CD8-positive, alpha-beta memory T cell (primary cell): ENCODE data around the gene KRT26. TPM values are rescaled to one million over a fixed set of nuclear protein-coding genes. Genes with fewer than 3 reads are reported as not detected.
"Not testable (repeated sequence)": the region's sequence is repeated elsewhere in the genome, so short reads cannot be mapped to it uniquely, and the experiment has no call there.

Experiments
- CTCF ChIA-PET: fragments of 350-600 bp; sonication (Branson Sonifier 250); formaldehyde crosslinking; loops from one replicate; lab custom pipeline; 2021; ENCODE audit warnings: antibody characterized with exemption; lab: Charles Lee
- POLR2A ChIA-PET: fragments of 350-600 bp; sonication (Branson Sonifier 250); formaldehyde crosslinking; loops from one replicate; lab custom pipeline; 2021; ENCODE audit warnings: antibody characterized with exemption; lab: Charles Lee
- DNase-seq, 5 donors: peaks; one replicate each; pipeline versions ENCODE4 v3.0.0 to v3.0.0-alpha.2; 2020 to 2022; ENCODE audit warnings: mixed read lengths in 1 of 5
- H3K27ac ChIP-seq: one replicate; pipeline ENCODE4 v1.7.0; 2013; ENCODE audit warnings: low read depth, mild to moderate bottlenecking, low read length, moderate library complexity
- H3K27me3 ChIP-seq: 2 replicates; pipeline ENCODE4 v1.7.0; 2013; ENCODE audit warnings: low read length, mild to moderate bottlenecking; ENCODE audit not compliant: insufficient read depth, poor library complexity, severe bottlenecking
- H3K36me3 ChIP-seq: 2 replicates; pipeline ENCODE4 v1.7.0; 2013; ENCODE audit warnings: mild to moderate bottlenecking, low read length, moderate library complexity; ENCODE audit not compliant: insufficient read depth
- H3K4me1 ChIP-seq: 2 replicates; pipeline ENCODE4 v1.7.0; 2013; ENCODE audit warnings: mild to moderate bottlenecking, low read length, moderate library complexity; ENCODE audit not compliant: insufficient read depth
- H3K4me3 ChIP-seq: 2 replicates; pipeline ENCODE4 v1.7.0; 2013; ENCODE audit warnings: mild to moderate bottlenecking, low read length
- H3K9me3 ChIP-seq: 2 replicates; pipeline ENCODE4 v1.7.0; 2013; ENCODE audit warnings: mild to moderate bottlenecking, low read length
- H3K27ac Mint-ChIP-seq, 8 donors: one replicate each; pipeline ENCODE4 v1.8.0; 2020 to 2021; ENCODE audit warnings: mixed read lengths in 8 of 8, mild to moderate bottlenecking in 6 of 8, inconsistent platforms in 3 of 8, moderate library complexity in 3 of 8
- H3K27me3 Mint-ChIP-seq, 2 donors: one replicate each; pipeline ENCODE4 v1.8.0; 2020 to 2021; ENCODE audit warnings: mixed read lengths in 2 of 2, mild to moderate bottlenecking in 1 of 2, moderate library complexity in 1 of 2
- H3K36me3 Mint-ChIP-seq, 3 donors: one replicate each; pipeline ENCODE4 v1.8.0; 2020 to 2021; ENCODE audit warnings: mixed read lengths in 3 of 3, inconsistent platforms in 1 of 3, mild to moderate bottlenecking in 1 of 3
- H3K4me1 Mint-ChIP-seq, 3 donors: one replicate each; pipeline ENCODE4 v1.8.0; 2020 to 2021; ENCODE audit warnings: mixed read lengths in 3 of 3, inconsistent platforms in 1 of 3, mild to moderate bottlenecking in 1 of 3
- H3K4me3 Mint-ChIP-seq, 7 donors: one replicate each; pipeline ENCODE4 v1.8.0; 2020 to 2021; ENCODE audit warnings: mixed read lengths in 7 of 7, mild to moderate bottlenecking in 6 of 7, moderate library complexity in 4 of 7, inconsistent platforms in 2 of 7
- H3K9me3 Mint-ChIP-seq, 5 donors: one replicate each; pipeline ENCODE4 v1.8.0; 2020 to 2022; ENCODE audit warnings: mixed read lengths in 5 of 5, mild to moderate bottlenecking in 3 of 5, moderate library complexity in 2 of 5, inconsistent platforms in 1 of 5
- polyA plus RNA-seq: library from polyadenylated mRNA; unstranded; fragments of 300-500 nt; fragmentation: Illumina TruSeq; gene quantifications from one replicate; pipeline ENCODE4 v1.2.3, GENCODE V29; 2021
- total RNA-seq, 2 experiments: library from RNA; stranded (reverse); gene quantifications; one replicate each; pipeline ENCODE4 v1.2.3, GENCODE V29; 2021

The KRT26 gene
- total and polyA plus RNA-seq, 3 experiments from 2014 or later: not detected

GRCh38 chr17:40765657-40766056 lies 6.3 kb downstream of the KRT26 start:
- no peaks in the 10 kb centered on the region for H3K36me3 ChIP-seq
- Mint-ChIP-seq H3K27ac (no peak overlapping the region), H3K4me3 (no peak overlapping the region), H3K9me3 (peaks cover 21 to 40% (median 32%) of the 10 kb centered on the region in 5 donors), H3K36me3 (peaks cover 0 to 12% (median 2%) of the 10 kb centered on the region in 3 donors), H3K4me1 (no peaks in the 10 kb centered on the region), H3K27me3 (peaks cover 10 to 60% of the 10 kb centered on the region in 2 donors)
- H3K27ac ChIP-seq: no peak overlapping the region
- peaks cover 8% of the 10 kb centered on the region for H3K9me3 ChIP-seq
- no peak for DNase-seq
- H3K4me1 ChIP-seq: no peaks in the 10 kb centered on the region
- ChIA-PET POLR2A (no interaction called here), CTCF (no interaction called here)
- no peaks in the 10 kb centered on the region for H3K27me3 ChIP-seq
- H3K4me3 ChIP-seq: no peak overlapping the region

GRCh38 chr17:40763752-40764151 lies 8.2 kb downstream of the KRT26 start:
- Histone ChIP-seq H3K27ac (no peak overlapping the region), H3K4me1 (no peaks in the 10 kb centered on the region), H3K4me3 (no peak overlapping the region), H3K36me3 (no peaks in the 10 kb centered on the region), H3K9me3 (peaks cover 22% of the 10 kb centered on the region), H3K27me3 (no peaks in the 10 kb centered on the region)
- H3K9me3 Mint-ChIP-seq: peaks cover 39 to 59% (median 51%) of the 10 kb centered on the region in 5 donors
- H3K27ac Mint-ChIP-seq: no peak overlapping the region
- H3K4me1 Mint-ChIP-seq: no peaks in the 10 kb centered on the region
- POLR2A ChIA-PET: no interaction called here
- DNase-seq: no peak
- no peak overlapping the region for H3K4me3 Mint-ChIP-seq
- peaks cover 20 to 68% of the 10 kb centered on the region in 2 donors for H3K27me3 Mint-ChIP-seq
- CTCF ChIA-PET: no interaction called here
- H3K36me3 Mint-ChIP-seq: peaks cover 0 to 15% (median 2%) of the 10 kb centered on the region in 3 donors

DNA sequence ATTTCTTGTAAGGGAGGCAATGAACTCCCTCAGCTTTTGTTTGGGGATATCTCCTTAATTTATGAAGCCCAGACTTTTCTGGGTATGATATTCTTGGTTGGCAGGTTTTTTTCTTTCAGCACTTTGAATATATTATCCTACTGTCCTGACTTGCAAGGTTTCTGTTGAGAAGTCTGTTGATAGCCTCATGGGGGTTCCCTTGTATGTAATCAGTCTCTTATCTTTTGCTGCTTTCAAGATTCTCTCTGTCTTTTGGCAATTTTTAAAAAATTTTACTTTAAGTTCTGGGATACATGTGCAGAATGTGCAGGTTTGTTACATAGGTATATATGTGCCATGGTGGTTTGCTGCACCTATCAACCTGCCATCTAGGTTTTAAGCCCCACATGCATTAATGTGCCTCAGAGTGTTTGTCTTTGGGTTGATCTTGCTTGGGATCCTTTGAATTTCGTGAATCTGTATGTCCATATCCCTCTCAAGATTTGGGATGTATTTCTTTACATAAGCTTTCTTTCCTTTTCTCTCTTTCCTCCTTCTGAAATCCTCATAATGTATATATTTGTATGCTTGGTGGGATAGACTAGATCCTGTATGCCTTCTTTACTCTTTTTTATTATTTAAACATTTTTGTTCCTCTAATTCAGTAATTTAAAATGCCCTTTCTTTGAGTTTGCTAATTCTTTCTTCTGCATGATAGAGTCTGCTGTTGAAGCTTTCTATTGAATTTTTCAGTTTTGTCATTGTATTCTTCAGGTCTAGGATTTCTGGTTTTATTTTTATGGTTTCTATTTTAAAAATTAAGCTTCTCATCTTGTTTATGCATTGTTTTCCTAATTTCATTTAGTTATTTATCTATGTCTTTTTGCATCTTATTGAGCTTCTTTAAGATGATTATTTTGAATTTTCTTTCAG lies 11.6 kb downstream of the KRT26 start:
- H3K4me1 Mint-ChIP-seq: no peaks in the 10 kb centered on the region
- H3K4me1 ChIP-seq: no peaks in the 10 kb centered on the region
- no peak overlapping the region for H3K27ac Mint-ChIP-seq
- ChIA-PET POLR2A (no interaction called here), CTCF (no interaction called here)
- H3K27me3 Mint-ChIP-seq: peaks cover 30 to 70% of the 10 kb centered on the region in 2 donors
- no peak overlapping the region for H3K4me3 ChIP-seq
- no peak overlapping the region for H3K27ac ChIP-seq
- no peaks in the 10 kb centered on the region for H3K27me3 ChIP-seq
- no peak for DNase-seq
- H3K36me3 Mint-ChIP-seq: peaks cover 0 to 30% (median 3%) of the 10 kb centered on the region in 3 donors
- H3K4me3 Mint-ChIP-seq: no peak overlapping the region
- H3K9me3 ChIP-seq: peaks cover 22% of the 10 kb centered on the region
- H3K9me3 Mint-ChIP-seq: peaks cover 45 to 67% (median 61%) of the 10 kb centered on the region in 5 donors
- H3K36me3 ChIP-seq: no peaks in the 10 kb centered on the region

DNA sequence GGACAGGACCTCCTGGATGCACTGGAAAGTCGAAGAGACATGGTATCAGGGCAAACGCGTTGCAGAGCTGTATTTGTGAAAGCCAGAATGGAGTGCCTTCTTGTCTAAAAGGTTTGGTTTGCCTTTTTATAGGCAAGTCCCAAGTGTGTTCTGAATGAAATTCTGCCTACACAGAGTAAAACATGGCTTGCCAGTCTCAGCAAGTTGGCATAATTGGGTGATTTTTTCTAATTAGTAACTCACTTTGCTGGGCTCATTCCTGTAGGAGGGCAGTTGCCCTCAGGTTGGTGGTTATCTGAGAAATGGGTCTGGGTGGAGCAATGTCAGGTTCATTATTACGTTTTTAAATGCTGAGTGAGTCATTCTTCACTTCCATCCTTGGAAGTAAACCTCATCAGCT lies 16.8 kb downstream of the KRT26 start, which contains the start of gene KRT25:
TSS of gene KRT25 (minus strand) at position 101 of the 400 bp plus-strand sequence. CDS start at position 41, 60 bp downstream.
- H3K27me3 Mint-ChIP-seq: peaks cover 21 to 75% of the 10 kb centered on the region in 2 donors
- no peak within 1 kb of the TSS for H3K4me3 ChIP-seq
- H3K27ac Mint-ChIP-seq: peak within 1 kb of the TSS in 1 of 8 donors; percentile 52
- no peak for DNase-seq
- no peaks in the 10 kb centered on the region for H3K4me1 Mint-ChIP-seq
- peaks cover 0 to 18% (median 1%) of the 10 kb centered on the region in 3 donors for H3K36me3 Mint-ChIP-seq
- ChIA-PET POLR2A (no interaction called here), CTCF (no interaction called here)
- H3K4me3 Mint-ChIP-seq: no peak within 1 kb of the TSS
- peaks cover 2% of the 10 kb centered on the region for H3K27me3 ChIP-seq
- peaks cover 19 to 25% (median 24%) of the 10 kb centered on the region in 5 donors for H3K9me3 Mint-ChIP-seq
- H3K4me1 ChIP-seq: no peaks in the 10 kb centered on the region
- H3K27ac ChIP-seq: no peak within 1 kb of the TSS
- no peaks in the 10 kb centered on the region for H3K36me3 ChIP-seq
- peaks cover 10% of the 10 kb centered on the region for H3K9me3 ChIP-seq

DNA sequence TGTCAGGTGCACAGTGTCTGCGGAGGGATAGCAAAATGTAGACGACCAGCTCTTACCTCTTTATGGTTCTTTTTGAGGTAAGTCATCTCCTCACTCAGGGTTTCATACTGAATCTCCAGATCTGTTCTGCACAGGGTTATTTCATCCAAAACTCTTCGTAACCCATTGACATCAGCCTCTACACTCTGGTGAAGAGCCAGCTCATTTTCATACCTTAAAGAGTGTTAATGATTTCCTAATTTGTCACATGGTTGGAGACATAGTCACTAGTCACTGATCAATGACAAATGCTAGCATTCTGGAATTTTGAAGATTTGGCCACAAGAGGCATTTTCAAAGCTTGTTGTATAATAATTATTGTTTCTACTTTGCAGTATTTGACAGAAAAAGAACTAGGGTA lies 18.2 kb downstream of the KRT26 start:
- CTCF ChIA-PET: no interaction called here

DNA sequence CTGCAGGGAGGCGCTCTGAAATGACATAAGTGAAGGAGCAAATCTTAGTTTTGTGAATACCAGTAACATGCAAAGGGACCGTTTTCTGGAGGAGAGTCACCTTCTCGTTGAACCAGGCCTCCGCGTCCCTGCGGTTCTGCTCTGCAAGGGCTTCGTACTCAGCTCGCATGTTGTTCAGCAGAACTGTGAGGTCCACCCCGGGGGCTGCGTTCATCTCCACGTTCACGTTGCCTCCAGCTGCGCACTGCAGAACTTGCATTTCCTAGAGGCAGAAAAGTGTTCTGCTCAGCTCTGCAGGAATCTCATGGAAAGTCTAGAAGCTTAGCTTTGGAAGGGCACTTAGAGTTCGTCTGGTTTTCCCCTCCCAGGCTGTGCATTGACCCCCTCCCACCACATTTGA lies 20.9 kb downstream of the KRT26 start:
- CTCF ChIA-PET: no interaction called here
- H3K4me3 ChIP-seq: no peak overlapping the region

More for the DNA sequence above, 18.2 kb downstream of the KRT26 start:
- H3K4me1 ChIP-seq: no peaks in the 10 kb centered on the region
- POLR2A ChIA-PET: no interaction called here
- no peak overlapping the region for H3K27ac ChIP-seq
- H3K27me3 ChIP-seq: peaks cover 4% of the 10 kb centered on the region
- H3K4me3 ChIP-seq: no peak overlapping the region
- H3K36me3 Mint-ChIP-seq: peaks cover 0 to 17% (median 1%) of the 10 kb centered on the region in 3 donors
- H3K36me3 ChIP-seq: no peaks in the 10 kb centered on the region
- no peak overlapping the region for H3K27ac Mint-ChIP-seq
- no peak overlapping the region for H3K4me3 Mint-ChIP-seq
- H3K9me3 Mint-ChIP-seq: peaks cover 5 to 13% (median 11%) of the 10 kb centered on the region in 5 donors
- H3K27me3 Mint-ChIP-seq: peaks cover 20 to 68% of the 10 kb centered on the region in 2 donors
- no peak for DNase-seq
- no peaks in the 10 kb centered on the region for H3K4me1 Mint-ChIP-seq
- no peaks in the 10 kb centered on the region for H3K9me3 ChIP-seq

GRCh38 chr17:40750391-40750790 lies 21.6 kb downstream of the KRT26 start:
- Mint-ChIP-seq H3K27me3 (peaks cover 17 to 70% of the 10 kb centered on the region in 2 donors), H3K4me3 (no peak overlapping the region), H3K36me3 (peaks cover 0 to 8% (median 0%) of the 10 kb centered on the region in 3 donors), H3K27ac (no peak overlapping the region), H3K4me1 (no peaks in the 10 kb centered on the region), H3K9me3 (peaks cover 0 to 7% (median 4%) of the 10 kb centered on the region in 5 donors)
- Histone ChIP-seq H3K4me3 (no peak overlapping the region), H3K27ac (no peak overlapping the region), H3K36me3 (no peaks in the 10 kb centered on the region), H3K4me1 (no peaks in the 10 kb centered on the region), H3K9me3 (no peaks in the 10 kb centered on the region), H3K27me3 (peaks cover 9% of the 10 kb centered on the region)
- ChIA-PET POLR2A (no interaction called here), CTCF (no interaction called here)
- DNase-seq: no peak

More for the DNA sequence above, 20.9 kb downstream of the KRT26 start:
- H3K9me3 ChIP-seq: no peaks in the 10 kb centered on the region
- no peaks in the 10 kb centered on the region for H3K4me1 ChIP-seq
- H3K27ac ChIP-seq: no peak overlapping the region
- Mint-ChIP-seq H3K9me3 (peaks cover 0 to 7% (median 4%) of the 10 kb centered on the region in 5 donors), H3K4me1 (no peaks in the 10 kb centered on the region), H3K27me3 (peaks cover 17 to 70% of the 10 kb centered on the region in 2 donors), H3K4me3 (no peak overlapping the region), H3K27ac (no peak overlapping the region), H3K36me3 (peaks cover 0 to 8% (median 0%) of the 10 kb centered on the region in 3 donors)
- no peaks in the 10 kb centered on the region for H3K36me3 ChIP-seq
- POLR2A ChIA-PET: no interaction called here
- peaks cover 9% of the 10 kb centered on the region for H3K27me3 ChIP-seq
- no peak for DNase-seq

GRCh38 chr17:40748666-40749065 lies 23.3 kb downstream of the KRT26 start:
- Mint-ChIP-seq H3K36me3 (peaks cover 0 to 12% (median 0%) of the 10 kb centered on the region in 3 donors), H3K27me3 (peaks cover 25 to 69% of the 10 kb centered on the region in 2 donors), H3K9me3 (peaks cover 0 to 11% (median 9%) of the 10 kb centered on the region in 5 donors)
- H3K27ac Mint-ChIP-seq, H3K27me3 ChIP-seq, DNase-seq, H3K4me3 ChIP-seq, H3K36me3 ChIP-seq, H3K4me3 Mint-ChIP-seq, H3K4me1 ChIP-seq, POLR2A ChIA-PET, H3K4me1 Mint-ChIP-seq, H3K9me3 ChIP-seq, H3K27ac ChIP-seq, CTCF ChIA-PET: not testable (repeated sequence)
